ENCODE data around the gene PLEKHM2. TPM values are rescaled to one million over a fixed set of nuclear protein-coding genes. Genes with fewer than 3 reads are reported as not detected.

Gene PLEKHM2
- 54.0 and 61.8 TPM in 2 replicates for total RNA-seq

GRCh38 chr1:15684042-15684461, at the start of gene PLEKHM2:
Gene PLEKHM2 (plus strand): TSS chr1:15684320. CDS start chr1:15684559, 239 bp downstream.
- DNase-seq (ENCODE audit: low read depth): peak; percentile 38
- TF ChIP-seq CTCF (IDR thresholded peaks at IDR 0.05; ENCODE audit: insufficient read depth, low read depth, low read length): no peak
- H3K4me3 ChIP-seq (ENCODE audit: low read depth, low read length): peak within 1 kb of the TSS; percentile 85

DNA sequence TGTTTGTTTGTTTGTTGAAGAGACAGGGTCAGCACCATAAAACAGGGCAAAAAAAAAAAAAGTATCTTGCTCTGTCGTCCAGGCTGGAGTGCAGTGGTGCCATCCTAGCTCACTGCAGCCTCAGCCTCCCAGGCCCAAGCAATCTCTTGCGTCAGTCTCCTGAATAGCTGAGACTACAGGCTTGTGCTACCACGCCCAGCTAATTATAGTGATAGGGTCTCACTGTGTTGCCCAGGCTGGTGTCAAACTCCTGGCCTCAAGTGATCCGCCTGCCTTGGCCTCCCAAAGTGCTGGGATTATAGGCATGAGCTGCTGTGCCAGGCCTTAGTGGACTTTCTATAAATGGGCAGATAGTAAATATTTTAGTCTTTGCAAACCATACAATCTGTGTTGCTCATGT, 47.7 kb upstream of the PLEKHM2 start:
- H3K4me3 ChIP-seq (ENCODE audit: low read depth, low read length): no peak overlapping the region
- TF ChIP-seq CTCF (IDR thresholded peaks at IDR 0.05; ENCODE audit: insufficient read depth, low read depth, low read length): no peak
- no peak for DNase-seq (ENCODE audit: low read depth)

DNA sequence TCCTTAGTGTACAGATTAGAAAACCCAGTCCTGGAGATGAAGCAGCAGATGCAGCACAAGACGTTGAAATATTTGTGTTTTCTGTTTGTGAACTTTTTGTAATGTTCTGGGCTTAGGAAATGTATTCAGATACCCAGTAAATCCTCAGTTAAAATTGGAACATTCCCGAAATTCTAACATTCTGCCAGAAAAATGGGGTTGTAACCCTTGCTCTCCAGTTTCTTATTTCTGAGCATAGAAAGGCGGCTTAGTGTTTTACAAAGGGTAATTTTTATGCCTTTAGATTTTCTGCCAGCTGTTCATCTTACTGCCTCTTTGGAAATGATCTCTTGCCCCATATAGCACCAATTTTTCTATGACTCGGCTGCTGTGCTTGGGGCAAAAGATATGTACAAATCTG, 46.3 kb upstream of the PLEKHM2 start:
- DNase-seq (ENCODE audit: low read depth): no peak
- H3K4me3 ChIP-seq (ENCODE audit: low read depth, low read length): no peak overlapping the region
- TF ChIP-seq CTCF (IDR thresholded peaks at IDR 0.05; ENCODE audit: insufficient read depth, low read depth, low read length): no peak

DNA sequence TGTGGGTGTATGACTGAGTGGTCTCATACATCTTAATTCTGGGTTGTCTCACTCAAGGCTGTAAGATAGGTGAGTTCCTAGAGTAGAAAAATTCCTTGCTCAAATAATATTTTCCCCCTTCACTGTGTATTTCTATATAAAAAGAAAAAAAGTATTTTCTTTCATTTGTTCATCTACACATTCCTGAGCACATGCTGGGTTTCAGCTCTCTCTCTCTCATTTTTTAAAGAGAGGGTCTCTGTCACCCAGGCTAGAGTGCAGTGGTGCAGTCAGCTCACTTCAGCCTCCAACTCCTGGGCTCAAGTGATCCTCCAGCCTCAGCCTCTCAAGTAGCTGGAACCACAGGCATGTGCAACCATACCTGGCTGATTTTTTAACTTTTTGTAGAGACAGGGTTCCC, 44.9 kb upstream of the PLEKHM2 start:
- no peak for TF ChIP-seq CTCF (IDR thresholded peaks at IDR 0.05; ENCODE audit: insufficient read depth, low read depth, low read length)

DNA sequence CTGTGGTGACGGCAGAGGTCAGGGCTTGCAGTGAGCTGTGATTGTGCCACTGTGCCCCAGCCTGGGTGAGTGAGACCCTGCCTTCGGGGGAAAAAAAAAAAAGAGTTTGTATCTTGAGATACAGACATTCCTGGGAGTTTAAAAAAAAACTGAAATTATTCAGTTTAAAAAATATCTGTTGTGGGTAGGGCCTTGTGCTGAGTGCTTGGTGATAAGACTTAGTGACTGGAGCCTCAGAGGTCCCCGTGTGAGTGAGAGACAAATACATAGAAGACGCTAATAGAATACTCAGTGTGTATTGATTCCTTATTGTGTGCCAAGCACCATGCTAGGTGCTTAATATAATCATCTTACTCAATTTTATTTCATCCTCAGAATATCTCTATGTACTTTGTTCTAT, 44.2 kb upstream of the PLEKHM2 start:
- no peak overlapping the region for H3K4me3 ChIP-seq (ENCODE audit: low read depth, low read length)
- TF ChIP-seq CTCF (IDR thresholded peaks at IDR 0.05; ENCODE audit: insufficient read depth, low read depth, low read length): no peak
- no peak for DNase-seq (ENCODE audit: low read depth)

More for the DNA sequence above, 44.9 kb upstream of the PLEKHM2 start:
- no peak overlapping the region for H3K4me3 ChIP-seq (ENCODE audit: low read depth, low read length)
- no peak for DNase-seq (ENCODE audit: low read depth)

GRCh38 chr1:15640667-15641066, 43.5 kb upstream of the PLEKHM2 start:
- no peak for DNase-seq (ENCODE audit: low read depth)
- no peak overlapping the region for H3K4me3 ChIP-seq (ENCODE audit: low read depth, low read length)

More at GRCh38 chr1:15640667-15641066, 43.5 kb upstream of the PLEKHM2 start:
- TF ChIP-seq CTCF (IDR thresholded peaks at IDR 0.05; ENCODE audit: insufficient read depth, low read depth, low read length): no peak

Data from fibroblast of villous mesenchyme (primary cell).